NCI-H446 (cell line): ENCODE data around the gene GID8.

ENCODE experiments used
- DNase-seq, 2 experiments: peaks; one replicate each; lab custom pipeline; 2025; lab: John Stamatoyannopoulos, UW

GID8 gene

DNA sequence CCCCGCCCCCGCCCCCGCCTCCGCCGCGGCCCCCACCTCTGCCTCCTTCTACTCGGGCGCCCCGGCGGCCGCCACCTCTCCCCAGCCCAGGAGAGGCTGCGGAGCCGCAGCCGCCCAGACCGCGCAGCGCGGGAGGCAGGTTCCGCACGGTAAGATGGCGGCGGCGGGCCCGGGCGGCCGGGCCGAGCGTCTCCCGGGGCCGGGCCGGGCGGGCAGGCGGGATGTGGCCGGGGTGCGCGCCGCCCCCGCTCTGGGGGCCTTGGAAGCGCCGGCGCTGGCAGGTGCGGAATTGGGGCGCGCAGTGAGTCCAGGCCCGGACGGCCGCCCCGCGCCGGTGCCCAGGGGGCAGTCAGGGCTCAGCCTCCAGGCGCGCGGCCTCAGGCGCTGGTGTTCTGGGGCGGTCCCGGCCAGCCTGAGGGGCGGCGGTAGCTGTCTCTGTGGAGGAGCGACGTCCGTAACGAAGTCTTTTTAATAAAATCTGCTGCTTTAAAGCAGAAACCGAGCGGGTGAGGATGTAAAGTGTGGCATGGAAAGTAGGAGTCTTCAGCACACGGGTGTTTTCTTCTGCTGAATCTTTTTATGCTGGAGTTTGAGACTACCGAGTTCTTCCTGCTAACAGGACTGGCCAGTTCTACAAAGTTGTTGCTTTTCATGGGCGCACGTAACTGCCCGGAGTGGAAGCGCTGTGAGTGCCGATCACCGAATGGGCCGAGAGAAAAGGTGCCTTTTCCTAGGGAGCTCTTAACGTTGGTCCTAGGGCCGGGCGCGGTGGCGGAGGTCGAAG, at the start of gene GID8:
Gene GID8, plus strand, starts transcription at position 43 of the 784 bp plus-strand sequence. CDS start 3,356 bp downstream, outside the sequence.
- no peak for DNase-seq

DNA sequence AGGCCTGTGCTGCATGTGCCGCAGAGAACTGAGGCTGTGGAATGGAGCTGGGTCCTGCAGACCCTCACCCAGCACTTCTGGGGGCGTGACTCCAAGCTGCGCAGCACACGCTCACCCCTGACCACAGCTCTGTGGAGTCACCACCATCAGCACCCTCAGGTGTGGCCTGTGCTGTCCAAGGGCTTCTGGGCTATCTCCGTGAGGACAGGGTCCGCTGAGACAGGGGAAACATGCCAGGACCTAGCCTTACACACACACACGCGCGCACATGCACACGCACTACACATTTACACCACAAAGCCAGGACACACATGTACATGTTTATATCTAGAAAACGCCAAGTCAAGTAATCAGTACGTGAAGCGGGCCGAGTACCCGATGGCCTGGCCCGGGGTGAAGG, 49.5 kb upstream of the GID8 start:
- no peak for DNase-seq

DNA sequence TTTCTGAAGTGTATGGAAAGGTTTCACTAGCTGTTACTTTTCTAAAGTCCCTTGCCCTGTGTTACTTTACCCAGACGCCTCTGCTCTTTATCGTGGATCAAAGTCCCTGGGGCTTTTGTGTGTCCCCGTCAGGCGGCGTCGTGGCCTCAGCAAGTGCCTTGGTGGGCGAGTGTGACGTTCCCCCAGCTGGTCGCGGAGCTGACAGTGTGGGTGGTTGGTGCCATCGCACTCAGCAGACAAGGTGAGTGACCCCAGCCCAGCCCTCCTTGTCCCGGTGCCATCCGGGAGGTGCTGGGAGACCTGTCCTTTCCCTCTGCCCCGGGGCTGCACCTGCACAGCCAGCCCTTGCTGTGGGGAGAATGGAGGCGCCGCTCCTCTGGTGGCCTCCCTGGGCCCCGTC, 49.0 kb upstream of the GID8 start:
- DNase-seq = no peak

DNA sequence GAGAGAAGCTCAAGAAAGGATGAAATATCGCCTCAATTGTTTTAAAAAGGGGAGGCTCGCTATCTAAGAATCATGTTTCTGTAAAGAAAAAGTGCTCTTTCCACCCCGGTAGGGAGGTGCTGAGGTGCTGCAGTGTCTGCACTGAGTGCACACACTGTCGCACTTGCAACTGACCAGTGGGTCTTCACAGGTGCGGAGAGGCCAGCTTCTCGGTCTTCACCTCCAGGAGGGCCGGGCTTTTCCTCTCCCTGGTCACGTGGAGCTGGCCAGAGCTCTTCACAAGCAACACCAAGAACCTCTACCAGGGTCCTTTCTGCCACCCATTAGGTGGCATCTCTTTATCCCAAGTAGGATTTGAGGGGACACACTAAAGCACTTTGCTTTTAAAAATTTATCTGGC, 48.5 kb upstream of the GID8 start:
- no peak for DNase-seq

DNA sequence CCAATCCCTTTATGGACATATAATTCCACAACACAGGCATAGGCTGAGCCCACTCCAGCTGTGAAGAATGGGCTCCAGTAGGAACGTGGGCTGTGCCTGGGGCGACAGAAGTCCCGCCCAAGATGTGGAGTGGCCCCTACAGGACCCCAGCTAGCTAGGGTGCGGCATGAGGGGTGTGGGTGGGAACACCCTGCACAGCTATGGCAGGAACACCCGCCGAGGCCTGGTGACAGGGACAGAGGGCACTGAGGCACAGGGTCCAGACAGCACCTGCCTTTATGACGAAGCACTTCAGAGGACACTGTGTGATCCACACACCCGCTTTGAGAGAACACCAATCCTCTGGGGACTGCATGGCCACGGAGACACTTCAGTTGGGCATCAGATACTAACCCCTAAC, 48.1 kb upstream of the GID8 start:
- no peak for DNase-seq

DNA sequence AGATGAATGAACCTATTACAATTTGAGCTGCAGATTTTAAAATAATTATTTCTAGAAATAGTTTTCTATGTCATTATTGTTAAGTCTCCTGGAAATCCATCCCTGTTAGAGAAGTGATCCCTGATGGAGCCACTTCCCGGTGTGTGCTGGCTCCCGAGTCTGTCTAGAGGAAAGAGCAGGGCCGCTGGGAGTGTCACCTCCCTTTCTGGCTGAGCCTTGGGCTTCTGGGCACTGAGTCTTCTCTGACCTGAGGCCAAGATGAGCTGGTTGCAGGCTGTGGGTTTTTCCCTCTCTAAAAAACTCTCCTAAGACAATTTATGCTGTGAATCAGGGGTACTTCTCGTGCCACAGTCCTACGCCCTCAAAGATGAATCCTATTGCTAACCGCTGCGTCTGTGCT, 47.5 kb upstream of the GID8 start:
- DNase-seq = no peak

DNA sequence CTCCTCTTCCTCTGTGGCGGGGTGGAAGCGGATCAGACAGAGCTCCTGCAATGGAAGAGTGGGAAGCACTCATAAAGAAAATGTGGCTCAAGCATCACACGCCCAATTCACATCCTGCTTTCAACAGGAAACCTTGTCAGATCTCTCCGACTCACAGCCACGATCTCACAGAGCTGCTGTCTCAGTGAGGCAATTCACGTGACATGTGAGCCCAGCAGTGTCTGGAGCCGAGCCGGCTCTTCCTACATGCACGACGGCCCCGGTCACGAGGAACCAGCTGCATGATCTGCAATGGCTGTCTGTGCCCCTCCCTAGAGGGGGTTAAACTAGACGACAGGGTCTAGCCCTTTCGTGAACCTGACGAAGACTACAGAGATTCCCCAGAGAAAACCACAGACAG, 46.8 kb upstream of the GID8 start:
- no peak for DNase-seq

DNA sequence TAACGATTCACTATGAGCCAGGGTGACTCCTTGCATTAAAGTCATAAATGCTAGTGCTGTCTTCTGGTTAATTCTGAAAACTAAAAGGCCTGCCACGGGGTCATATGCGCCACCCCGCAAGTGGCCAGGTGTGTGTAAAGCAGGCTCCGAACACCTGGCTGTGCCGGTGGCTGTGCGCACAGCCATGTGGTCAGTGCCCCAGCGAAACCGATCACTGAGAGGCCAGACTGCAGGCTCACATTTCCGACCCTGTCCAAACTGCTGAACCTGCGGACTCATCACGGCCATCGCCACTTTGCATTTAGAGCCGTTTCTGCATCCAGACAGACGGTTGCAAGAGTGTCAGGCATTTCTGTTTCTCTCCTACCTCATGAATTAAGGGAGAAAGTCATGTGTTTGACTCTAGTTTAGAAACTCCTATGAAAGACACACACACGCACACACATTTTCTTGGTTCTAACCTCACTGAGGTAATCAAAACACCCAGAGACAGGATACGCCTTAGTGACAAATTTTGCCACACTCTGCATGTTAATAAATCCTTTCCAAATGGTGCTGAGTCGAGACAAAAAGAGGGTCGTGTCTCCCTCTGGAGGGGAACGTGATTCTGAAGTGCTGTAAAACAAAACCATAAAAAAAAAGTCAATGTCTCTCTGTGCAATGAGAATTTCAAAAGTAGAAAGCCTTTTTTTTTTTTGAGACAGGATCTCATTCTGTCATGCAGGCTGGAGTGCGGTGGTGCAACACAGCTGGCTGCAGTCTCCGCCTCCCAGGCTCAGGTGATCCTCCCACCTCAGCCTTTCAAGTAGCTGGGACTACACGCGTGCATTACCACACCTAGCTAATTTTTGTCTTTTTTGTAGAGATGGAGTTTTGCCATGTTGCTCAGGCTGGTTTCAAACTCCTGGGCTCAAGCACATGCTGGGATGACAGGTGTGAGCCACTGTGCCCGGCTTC, 45.3 kb upstream of the GID8 start:
- DNase-seq = no peak

DNA sequence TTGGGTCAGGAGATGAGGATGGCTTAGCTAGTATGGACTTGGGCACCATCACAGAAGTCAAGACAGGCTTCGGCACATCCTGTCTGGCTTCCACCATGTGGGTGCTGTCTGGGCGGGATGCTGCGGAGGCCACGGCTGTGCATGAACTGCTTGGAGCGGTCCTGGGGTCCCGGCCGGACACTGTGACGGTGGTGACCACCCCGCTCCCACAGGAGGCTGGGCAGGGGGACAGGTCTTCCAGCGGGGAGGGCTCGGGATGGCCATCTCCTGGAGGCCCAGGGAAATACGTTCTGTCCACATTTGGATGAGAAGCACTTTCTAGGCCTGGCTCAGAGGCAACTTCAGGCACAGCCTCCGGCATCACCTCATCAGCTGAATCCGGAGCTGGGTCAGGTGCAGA, 44.2 kb upstream of the GID8 start:
- no peak for DNase-seq

DNA sequence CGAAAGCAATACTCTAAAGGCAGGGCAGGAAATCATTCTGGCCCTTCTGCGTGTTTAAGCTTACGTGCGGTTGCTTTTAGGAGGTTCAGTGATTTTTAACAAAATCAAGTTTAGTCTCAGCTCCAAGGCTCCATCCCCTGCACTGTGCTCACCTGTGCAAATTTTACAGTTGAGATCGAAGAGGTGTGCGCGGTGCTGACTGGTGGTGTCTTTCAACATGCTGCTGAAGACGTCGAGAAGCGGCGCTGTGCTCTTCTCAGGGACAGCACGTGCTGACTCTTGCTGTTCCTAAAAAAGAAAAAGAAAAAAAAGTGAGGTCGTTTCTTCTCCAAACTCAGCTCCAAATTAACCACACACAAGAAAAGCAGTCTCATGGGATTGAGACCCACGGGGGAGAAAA, 43.7 kb upstream of the GID8 start:
- no peak for DNase-seq

DNA sequence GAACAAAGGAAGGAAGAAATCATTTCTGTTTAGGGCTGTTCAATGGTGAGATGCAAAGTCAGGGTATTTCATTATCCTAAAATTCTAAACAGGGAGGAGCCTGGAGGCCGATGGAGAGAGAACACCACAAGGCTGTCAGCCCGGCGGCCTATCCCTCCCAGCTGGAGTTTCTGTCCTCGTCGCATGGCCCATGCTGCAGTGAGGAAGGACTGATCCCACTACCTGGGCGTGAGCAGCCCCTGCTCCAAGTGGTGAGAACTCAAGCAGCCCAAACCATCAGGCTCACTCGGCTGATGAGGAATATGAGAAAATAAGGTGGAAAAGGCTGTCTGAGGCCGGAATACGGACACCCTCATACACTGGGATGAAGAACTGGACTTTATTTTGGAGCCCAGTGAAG, 42.4 kb upstream of the GID8 start:
- no peak for DNase-seq

DNA sequence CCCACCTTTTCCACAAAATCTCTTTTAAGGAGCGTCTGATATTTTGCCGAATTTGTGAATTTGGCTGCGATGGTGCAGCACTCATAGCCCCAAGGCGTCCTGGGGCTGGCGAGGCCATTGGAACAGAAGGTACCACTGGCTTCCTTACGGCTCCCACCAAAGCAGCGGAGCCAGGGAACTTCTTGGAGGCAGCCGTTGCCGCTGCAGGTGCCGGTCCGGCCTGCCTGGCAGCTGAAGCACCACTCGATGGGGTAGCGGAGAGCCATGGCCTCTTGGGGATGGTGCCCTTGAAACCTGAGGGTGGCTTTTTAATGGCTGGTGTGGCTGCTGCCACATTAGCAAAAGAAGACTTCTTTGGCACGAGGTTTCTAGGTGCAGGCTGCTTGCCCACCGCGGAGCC, 41.4 kb upstream of the GID8 start:
- DNase-seq = no peak

DNA sequence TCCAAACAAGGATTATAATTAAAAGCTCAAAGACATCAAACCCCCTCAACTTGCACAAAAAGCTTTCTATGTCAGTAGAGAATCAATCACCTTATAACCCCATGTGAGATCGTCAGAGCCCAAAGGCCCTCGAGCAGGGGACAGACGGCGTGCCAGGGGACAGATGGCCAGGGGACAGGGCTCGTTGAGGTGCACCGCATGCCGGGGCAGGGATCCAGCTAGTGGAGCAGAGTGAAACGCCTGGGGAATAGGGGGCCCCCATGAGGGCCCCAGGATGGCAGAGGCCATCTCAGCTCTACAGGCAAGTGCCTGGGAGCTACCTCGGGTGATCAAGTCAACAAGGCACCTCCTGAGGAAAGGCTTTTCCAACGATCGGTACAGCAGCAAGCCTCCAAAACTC, 40.3 kb upstream of the GID8 start:
- no peak for DNase-seq

DNA sequence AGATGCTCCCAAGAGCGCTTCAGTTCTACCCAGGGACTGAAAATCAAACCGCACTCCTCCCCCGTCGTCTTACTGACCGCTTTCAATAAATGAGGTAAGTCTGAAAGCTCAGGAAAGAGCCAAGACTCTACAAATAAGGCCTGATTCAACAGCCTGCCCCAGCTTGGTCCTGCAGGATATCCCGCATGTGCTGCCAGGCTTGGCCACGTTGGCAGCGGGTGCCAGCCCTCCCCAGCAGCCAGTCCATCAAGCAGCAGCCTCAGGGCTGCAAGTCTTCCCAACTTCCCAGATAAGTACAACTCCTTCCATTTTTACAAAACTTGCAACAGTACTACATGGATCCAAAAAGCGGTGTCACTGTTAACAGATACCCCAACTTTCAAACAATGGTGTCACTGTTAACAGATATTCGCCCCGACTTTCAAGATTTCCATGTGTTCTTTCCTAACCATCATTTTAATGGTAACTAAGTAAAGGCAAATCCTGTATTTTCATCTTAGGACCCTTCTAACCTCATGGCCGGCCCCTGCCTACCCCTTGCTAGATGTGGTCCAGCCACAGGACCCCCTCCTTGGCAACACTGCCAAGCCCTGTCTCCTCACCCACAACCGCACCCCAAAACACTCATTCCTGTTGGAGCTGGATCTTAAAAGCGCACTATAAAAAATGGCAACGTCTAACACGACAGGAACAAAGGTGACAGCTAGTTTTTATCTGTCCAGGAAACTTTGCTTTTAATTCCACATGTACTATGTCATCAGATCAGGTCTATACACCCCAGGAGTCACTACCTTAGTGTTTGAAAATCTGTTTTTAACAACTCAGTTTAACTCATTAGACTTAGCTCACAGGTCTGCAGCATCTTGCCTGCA, 39.6 kb upstream of the GID8 start:
- no peak for DNase-seq

DNA sequence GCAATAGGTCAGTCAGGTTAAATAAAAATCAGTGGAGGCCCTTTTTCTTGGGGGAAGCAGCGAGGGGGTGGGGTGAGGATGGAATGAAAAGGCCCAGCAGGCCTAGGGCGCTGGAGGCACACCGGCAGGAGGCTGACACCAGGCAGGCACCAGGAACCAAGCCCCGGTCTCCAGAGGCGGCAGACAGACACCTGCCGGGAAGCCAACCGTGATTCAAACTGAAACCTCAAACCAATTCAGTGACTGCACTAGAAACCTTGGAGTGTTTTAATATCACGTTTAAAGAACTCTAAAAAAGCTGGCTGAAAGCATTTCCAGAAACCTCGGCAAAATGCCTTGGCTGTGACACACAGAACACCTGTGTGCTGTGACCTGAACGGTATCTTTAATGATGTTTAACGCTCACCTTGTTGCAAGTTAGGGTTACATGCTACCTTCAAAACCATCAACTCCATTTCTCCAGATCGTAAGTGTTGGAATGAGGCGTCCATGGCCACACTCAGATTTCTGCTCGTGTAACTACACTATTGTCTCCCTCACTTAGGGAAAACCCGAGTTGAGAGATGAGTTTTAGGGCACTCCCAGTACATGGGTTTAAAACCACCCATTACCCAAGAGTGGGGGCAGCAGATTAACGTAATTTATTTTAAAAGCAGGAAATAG, 38.8 kb upstream of the GID8 start:
- no peak for DNase-seq

DNA sequence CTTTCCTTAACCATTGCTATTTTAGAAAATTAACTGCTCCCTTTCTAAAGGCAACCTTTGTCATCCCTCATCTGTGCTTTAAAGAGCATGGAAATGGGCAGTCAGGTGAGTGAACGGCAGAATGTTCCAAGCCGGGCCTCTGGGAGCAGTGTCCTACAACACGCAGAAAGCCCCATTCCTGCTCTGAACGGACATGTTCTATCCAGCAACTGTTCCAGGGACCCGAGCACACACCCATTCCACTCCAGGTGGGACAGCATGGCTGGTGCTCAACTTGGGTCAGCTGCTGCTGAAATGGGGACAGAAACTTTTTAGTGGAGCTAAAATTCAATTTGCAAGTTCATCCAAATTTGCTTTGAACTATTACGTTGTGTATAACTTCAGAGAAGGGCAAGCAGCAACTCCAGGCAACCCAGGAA, 38.3 kb upstream of the GID8 start:
- no peak for DNase-seq

DNA sequence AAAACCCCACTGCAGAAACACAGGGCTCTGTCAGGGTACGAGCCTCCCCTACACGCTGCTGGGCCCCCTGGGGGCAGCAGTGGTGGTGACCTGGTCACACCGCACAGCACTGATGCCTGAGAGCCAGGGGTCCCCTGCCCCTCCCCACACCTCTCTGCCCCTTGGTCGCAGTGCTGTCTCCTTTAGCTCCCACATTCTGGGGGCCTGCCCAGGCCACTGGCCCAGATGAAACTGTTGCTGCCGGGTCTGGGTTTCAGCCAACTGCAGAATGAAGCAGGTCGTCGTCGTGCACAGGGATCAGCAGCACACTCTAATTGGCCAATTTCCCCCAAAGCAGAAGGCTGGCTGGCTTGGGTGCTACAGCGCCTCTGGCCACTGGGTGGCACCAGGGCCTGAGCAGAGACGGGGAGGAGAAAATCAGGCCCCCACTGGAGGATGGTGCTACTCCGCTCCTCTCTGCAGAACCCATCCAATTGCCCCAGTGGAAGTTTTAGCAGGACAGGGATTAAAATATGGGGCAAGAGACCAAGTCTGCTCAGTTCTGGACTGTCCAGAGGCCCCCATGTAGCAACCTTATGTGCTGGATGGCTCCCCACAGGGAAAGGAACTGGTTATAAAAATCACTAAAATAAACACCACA, 37.8 kb upstream of the GID8 start:
- DNase-seq = peak; percentile 49 to 71

DNA sequence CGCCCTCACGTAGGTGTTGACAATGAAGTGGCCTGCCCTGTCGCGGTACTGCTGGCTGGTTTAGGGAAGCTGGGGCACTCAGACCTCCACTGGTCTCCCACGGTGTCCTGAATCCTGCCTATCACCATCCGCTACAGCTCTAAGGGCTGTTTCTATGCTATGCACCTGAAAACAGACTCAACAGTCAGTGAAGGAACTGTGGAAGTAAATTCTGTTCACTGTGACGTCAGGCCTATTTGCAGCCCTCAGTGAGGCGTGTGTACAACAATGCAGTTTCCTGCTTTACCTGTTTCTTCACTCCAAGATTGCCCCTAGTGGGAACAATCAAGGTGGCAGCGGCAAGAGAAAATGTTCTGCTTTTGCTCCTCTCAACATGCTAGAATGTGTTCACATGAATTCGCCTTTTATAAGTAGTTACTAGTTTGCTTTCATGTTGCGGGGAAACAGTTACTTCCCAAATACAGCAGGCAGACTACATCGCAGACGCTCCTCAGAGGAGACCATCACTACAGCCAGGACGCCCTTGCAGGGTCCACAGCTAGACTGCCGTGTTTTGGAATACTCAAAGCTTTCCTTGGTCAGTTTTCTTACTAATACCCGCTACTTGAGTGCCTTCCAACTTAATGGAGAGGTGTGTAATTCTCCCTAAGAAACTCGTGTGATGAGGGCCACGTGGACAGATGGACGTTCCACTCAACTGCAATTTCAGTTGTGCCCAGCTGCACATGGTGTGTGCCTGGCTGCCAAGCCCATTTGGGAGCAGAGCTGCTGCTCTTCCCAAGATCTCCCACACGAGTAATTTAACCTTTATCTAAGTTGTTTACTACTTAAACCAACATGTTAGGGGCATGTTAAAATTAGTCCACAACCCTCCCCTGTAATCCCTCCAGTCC, 37.0 kb upstream of the GID8 start:
- no peak for DNase-seq

DNA sequence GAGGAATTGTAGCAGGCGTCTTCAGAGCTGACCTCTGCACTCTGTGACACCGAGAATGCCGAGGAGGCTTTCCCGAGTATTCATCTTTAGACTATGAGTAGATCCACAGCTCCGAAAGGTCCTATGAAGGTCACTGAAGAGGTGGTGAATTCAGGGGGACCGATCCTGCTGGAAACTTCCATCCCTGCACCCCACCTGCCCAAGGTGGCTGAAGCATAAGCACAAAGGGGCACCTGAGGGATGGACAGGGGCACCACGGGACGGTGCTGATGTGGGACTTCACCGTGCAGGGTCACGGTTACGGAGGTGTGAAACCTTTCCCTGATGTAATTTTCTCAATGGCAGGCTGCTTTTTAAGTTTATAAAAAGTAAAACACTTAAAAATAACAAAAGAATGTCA, 36.1 kb upstream of the GID8 start:
- no peak for DNase-seq
